Uterus (tissue), 2 donors: Measurements from ENCODE around the gene FAM174C.

Source experiments
- CTCF ChIP-seq, 4 experiments: fragments of 200-600 bp in 2 of 4; fragments of 450-650 bp in 2 of 4; sonication (generic) in 2 of 4; IDR thresholded peaks; one replicate each; pipeline ENCODE4 v1.5.1; 2016 to 2019; ENCODE audit warnings: antibody characterized with exemption in 4 of 4, mild to moderate bottlenecking in 2 of 4, moderate library complexity in 1 of 4
- POLR2A ChIP-seq, 2 donors: fragments of 450-650 bp; IDR thresholded peaks; one replicate each; pipeline ENCODE4 v1.6.1; 2016; ENCODE audit warnings: antibody characterized with exemption in 2 of 2, mild to moderate bottlenecking in 1 of 2, moderate library complexity in 1 of 2

GRCh38 chr19:1325568-1326294 is 50.4 kb downstream of the FAM174C start:
- no peak for TF ChIP-seq CTCF (IDR thresholded peaks at IDR 0.05)
- TF ChIP-seq POLR2A (IDR thresholded peaks at IDR 0.05): no peak
